ENCODE results near the gene NRXN2.

DNA sequence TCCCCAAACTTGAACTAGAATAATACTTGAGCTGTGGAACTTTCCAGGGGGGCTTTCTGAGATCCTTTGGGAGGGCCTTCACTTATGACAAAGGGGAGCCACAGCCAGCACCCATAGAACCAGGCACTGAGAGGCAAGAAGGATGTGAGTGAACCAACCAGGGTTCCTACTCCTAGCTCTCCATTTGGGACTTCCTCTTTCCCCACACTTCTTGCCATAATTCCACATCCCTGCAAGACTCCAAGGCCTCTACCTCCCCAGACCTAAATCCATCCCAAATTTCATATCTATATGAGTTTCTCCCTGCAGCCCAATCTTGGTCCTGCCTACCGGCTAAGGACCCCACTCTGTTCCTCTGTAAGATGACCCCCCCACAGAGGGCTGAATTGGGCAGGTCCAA lies 31.5 kb downstream of the NRXN2 start:
- TF ChIP-seq, protein P1, sequence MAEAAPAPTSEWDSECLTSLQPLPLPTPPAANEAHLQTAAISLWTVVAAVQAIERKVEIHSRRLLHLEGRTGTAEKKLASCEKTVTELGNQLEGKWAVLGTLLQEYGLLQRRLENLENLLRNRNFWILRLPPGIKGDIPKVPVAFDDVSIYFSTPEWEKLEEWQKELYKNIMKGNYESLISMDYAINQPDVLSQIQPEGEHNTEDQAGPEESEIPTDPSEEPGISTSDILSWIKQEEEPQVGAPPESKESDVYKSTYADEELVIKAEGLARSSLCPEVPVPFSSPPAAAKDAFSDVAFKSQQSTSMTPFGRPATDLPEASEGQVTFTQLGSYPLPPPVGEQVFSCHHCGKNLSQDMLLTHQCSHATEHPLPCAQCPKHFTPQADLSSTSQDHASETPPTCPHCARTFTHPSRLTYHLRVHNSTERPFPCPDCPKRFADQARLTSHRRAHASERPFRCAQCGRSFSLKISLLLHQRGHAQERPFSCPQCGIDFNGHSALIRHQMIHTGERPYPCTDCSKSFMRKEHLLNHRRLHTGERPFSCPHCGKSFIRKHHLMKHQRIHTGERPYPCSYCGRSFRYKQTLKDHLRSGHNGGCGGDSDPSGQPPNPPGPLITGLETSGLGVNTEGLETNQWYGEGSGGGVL (tag by site-specific recombination; IDR thresholded peaks at IDR 0.05), result no peak
- TF ChIP-seq, protein P2, sequence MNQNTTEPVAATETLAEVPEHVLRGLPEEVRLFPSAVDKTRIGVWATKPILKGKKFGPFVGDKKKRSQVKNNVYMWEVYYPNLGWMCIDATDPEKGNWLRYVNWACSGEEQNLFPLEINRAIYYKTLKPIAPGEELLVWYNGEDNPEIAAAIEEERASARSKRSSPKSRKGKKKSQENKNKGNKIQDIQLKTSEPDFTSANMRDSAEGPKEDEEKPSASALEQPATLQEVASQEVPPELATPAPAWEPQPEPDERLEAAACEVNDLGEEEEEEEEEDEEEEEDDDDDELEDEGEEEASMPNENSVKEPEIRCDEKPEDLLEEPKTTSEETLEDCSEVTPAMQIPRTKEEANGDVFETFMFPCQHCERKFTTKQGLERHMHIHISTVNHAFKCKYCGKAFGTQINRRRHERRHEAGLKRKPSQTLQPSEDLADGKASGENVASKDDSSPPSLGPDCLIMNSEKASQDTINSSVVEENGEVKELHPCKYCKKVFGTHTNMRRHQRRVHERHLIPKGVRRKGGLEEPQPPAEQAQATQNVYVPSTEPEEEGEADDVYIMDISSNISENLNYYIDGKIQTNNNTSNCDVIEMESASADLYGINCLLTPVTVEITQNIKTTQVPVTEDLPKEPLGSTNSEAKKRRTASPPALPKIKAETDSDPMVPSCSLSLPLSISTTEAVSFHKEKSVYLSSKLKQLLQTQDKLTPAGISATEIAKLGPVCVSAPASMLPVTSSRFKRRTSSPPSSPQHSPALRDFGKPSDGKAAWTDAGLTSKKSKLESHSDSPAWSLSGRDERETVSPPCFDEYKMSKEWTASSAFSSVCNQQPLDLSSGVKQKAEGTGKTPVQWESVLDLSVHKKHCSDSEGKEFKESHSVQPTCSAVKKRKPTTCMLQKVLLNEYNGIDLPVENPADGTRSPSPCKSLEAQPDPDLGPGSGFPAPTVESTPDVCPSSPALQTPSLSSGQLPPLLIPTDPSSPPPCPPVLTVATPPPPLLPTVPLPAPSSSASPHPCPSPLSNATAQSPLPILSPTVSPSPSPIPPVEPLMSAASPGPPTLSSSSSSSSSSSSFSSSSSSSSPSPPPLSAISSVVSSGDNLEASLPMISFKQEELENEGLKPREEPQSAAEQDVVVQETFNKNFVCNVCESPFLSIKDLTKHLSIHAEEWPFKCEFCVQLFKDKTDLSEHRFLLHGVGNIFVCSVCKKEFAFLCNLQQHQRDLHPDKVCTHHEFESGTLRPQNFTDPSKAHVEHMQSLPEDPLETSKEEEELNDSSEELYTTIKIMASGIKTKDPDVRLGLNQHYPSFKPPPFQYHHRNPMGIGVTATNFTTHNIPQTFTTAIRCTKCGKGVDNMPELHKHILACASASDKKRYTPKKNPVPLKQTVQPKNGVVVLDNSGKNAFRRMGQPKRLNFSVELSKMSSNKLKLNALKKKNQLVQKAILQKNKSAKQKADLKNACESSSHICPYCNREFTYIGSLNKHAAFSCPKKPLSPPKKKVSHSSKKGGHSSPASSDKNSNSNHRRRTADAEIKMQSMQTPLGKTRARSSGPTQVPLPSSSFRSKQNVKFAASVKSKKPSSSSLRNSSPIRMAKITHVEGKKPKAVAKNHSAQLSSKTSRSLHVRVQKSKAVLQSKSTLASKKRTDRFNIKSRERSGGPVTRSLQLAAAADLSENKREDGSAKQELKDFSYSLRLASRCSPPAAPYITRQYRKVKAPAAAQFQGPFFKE (tag by site-specific recombination; IDR thresholded peaks at IDR 0.05; ENCODE audit: borderline replicate concordance), result no peak
- no peak for TF ChIP-seq ZNF121 (tag by site-specific recombination; IDR thresholded peaks at IDR 0.05)
- TF ChIP-seq, protein P3, sequence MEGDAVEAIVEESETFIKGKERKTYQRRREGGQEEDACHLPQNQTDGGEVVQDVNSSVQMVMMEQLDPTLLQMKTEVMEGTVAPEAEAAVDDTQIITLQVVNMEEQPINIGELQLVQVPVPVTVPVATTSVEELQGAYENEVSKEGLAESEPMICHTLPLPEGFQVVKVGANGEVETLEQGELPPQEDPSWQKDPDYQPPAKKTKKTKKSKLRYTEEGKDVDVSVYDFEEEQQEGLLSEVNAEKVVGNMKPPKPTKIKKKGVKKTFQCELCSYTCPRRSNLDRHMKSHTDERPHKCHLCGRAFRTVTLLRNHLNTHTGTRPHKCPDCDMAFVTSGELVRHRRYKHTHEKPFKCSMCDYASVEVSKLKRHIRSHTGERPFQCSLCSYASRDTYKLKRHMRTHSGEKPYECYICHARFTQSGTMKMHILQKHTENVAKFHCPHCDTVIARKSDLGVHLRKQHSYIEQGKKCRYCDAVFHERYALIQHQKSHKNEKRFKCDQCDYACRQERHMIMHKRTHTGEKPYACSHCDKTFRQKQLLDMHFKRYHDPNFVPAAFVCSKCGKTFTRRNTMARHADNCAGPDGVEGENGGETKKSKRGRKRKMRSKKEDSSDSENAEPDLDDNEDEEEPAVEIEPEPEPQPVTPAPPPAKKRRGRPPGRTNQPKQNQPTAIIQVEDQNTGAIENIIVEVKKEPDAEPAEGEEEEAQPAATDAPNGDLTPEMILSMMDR (tag by site-specific recombination; IDR thresholded peaks at IDR 0.05), result no peak
- TF ChIP-seq, protein P4, sequence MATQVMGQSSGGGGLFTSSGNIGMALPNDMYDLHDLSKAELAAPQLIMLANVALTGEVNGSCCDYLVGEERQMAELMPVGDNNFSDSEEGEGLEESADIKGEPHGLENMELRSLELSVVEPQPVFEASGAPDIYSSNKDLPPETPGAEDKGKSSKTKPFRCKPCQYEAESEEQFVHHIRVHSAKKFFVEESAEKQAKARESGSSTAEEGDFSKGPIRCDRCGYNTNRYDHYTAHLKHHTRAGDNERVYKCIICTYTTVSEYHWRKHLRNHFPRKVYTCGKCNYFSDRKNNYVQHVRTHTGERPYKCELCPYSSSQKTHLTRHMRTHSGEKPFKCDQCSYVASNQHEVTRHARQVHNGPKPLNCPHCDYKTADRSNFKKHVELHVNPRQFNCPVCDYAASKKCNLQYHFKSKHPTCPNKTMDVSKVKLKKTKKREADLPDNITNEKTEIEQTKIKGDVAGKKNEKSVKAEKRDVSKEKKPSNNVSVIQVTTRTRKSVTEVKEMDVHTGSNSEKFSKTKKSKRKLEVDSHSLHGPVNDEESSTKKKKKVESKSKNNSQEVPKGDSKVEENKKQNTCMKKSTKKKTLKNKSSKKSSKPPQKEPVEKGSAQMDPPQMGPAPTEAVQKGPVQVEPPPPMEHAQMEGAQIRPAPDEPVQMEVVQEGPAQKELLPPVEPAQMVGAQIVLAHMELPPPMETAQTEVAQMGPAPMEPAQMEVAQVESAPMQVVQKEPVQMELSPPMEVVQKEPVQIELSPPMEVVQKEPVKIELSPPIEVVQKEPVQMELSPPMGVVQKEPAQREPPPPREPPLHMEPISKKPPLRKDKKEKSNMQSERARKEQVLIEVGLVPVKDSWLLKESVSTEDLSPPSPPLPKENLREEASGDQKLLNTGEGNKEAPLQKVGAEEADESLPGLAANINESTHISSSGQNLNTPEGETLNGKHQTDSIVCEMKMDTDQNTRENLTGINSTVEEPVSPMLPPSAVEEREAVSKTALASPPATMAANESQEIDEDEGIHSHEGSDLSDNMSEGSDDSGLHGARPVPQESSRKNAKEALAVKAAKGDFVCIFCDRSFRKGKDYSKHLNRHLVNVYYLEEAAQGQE (tag by site-specific recombination; IDR thresholded peaks at IDR 0.05), result no peak
- TF ChIP-seq KLF16 (tag by site-specific recombination; IDR thresholded peaks at IDR 0.05), result no peak
- TF ChIP-seq ZNF768 (tag by site-specific recombination; IDR thresholded peaks at IDR 0.05), result no peak
- TF ChIP-seq, protein P5, sequence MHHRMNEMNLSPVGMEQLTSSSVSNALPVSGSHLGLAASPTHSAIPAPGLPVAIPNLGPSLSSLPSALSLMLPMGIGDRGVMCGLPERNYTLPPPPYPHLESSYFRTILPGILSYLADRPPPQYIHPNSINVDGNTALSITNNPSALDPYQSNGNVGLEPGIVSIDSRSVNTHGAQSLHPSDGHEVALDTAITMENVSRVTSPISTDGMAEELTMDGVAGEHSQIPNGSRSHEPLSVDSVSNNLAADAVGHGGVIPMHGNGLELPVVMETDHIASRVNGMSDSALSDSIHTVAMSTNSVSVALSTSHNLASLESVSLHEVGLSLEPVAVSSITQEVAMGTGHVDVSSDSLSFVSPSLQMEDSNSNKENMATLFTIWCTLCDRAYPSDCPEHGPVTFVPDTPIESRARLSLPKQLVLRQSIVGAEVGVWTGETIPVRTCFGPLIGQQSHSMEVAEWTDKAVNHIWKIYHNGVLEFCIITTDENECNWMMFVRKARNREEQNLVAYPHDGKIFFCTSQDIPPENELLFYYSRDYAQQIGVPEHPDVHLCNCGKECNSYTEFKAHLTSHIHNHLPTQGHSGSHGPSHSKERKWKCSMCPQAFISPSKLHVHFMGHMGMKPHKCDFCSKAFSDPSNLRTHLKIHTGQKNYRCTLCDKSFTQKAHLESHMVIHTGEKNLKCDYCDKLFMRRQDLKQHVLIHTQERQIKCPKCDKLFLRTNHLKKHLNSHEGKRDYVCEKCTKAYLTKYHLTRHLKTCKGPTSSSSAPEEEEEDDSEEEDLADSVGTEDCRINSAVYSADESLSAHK (tag by site-specific recombination; IDR thresholded peaks at IDR 0.05), result no peak
- TF ChIP-seq PRDM1 (tag by site-specific recombination; IDR thresholded peaks at IDR 0.05), result no peak
